ENCODE data around the gene CYB561D2. TPM values are rescaled to one million over a fixed set of nuclear protein-coding genes. Genes with fewer than 3 reads are reported as not detected.

CYB561D2 gene
- total and polyA plus RNA-seq, 2 donors (not counting 1 experiment from before 2014, with no cell fraction given): 39.5 to 78.9 TPM

GRCh38 chr3:50355829-50356552 is 5.3 kb downstream of the CYB561D2 start:
- H3K27me3 ChIP-seq (replicated peaks in 1 of 4; ENCODE audit: control extremely low read depth in 1 of 4, control insufficient read depth in 3 of 4, insufficient read depth in 4 of 4, low read length in 3 of 4): no peaks in the 10 kb centered on the region
- no peaks in the 10 kb centered on the region for H3K27me3 Mint-ChIP-seq
- H3K4me1 Mint-ChIP-seq: peaks cover 60% of the 10 kb centered on the region
- H3K36me3 ChIP-seq (replicated peaks in 1 of 2; ENCODE audit: control extremely low read depth in 1 of 2, control insufficient read depth in 1 of 2, extremely low read depth in 1 of 2, insufficient read depth in 2 of 2, low read length in 1 of 2): peaks cover 5 to 47% of the 10 kb centered on the region in 2 experiments
- peak overlapping the region; percentile 94 for H3K4me2 ChIP-seq (replicated peaks; ENCODE audit: low read depth, low read length, poor library complexity, severe bottlenecking)
- ATAC-seq (ENCODE audit: low read depth) (no peak), DNase-seq (no peak)
- ChIA-PET CTCF (interaction anchor here (1.0 to 5.2 kb wide), 2 partner anchors 8 to 18 kb away, joined by 3 to 27 read pairs; no protein-coding TSS in a partner anchor), POLR2A (no interaction called here)
- peaks cover 76% of the 10 kb centered on the region for H4K20me1 ChIP-seq (ENCODE audit: control insufficient read depth, insufficient read depth, low read length, poor library complexity, severe bottlenecking)
- no peak overlapping the region for H2AFZ ChIP-seq (ENCODE audit: insufficient read depth, low read depth, low read length, poor library complexity, severe bottlenecking)
- intact Hi-C loops (cut with micrococcal nuclease): no loop called here
- no peak overlapping the region for H3K27ac Mint-ChIP-seq
- no peak overlapping the region for H3K27ac ChIP-seq (ENCODE audit: low read length in 2 of 2)
- no peak overlapping the region for H3K4me3 ChIP-seq (ENCODE audit: control extremely low read depth in 1 of 5, extremely low read depth in 1 of 5, insufficient read depth in 1 of 5, low read depth in 2 of 5, low read length in 4 of 5)
- peaks cover 36 to 46% of the 10 kb centered on the region in 2 donors for H3K4me1 ChIP-seq (ENCODE audit: control insufficient read depth in 2 of 2, insufficient read depth in 2 of 2, low read length in 2 of 2)
- H3K9ac ChIP-seq (ENCODE audit: low read length): no peak overlapping the region
- H3K79me2 ChIP-seq (ENCODE audit: control insufficient read depth, insufficient read depth, low read length): peaks cover 67% of the 10 kb centered on the region
- WGBS (ENCODE audit: insufficient coverage): 89% methylated on average over 4 of the region's 5 CpGs
- TF ChIP-seq EZH2 (IDR thresholded peaks at IDR 0.05; ENCODE audit: borderline replicate concordance, insufficient read depth, low read depth, low read length, poor library complexity, severe bottlenecking) (no peak), CTCF (IDR thresholded peaks at IDR 0.05) (no peak)
- peak overlapping the region; percentile 13 for H3K4me3 Mint-ChIP-seq
- no peaks in the 10 kb centered on the region for H3K9me3 Mint-ChIP-seq (ENCODE audit: insufficient read depth)
- no peaks in the 10 kb centered on the region for H3K9me3 ChIP-seq (ENCODE audit: control extremely low read depth in 1 of 3, control insufficient read depth in 2 of 3, insufficient read depth in 1 of 3, low read length in 2 of 3)

DNA sequence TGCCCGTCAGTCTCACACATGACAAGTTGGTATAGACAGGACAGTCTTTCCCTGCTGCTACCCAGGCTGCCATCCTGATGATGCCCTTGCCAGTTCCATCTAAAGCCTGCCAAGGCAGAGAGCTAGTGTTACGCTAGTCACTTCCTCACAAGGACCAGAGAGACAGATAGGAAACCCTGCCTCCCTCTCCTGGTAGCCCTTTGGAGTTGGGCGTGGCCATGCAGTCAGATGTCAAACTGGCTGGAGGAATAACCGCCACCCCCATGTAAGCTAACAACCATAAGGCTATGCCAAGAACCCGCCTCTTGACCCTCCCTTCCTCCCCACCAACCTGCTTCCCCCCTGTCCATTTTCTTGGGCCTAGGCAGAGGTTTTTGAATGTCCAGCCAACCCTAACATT is 5.9 kb downstream of the CYB561D2 start:
- Histone ChIP-seq H3K27ac (ENCODE audit: low read length in 2 of 2) (peak overlapping the region in 1 of 2 donors; percentile 2), H3K27me3 (replicated peaks in 1 of 4; ENCODE audit: control extremely low read depth in 1 of 4, control insufficient read depth in 3 of 4, insufficient read depth in 4 of 4, low read length in 3 of 4) (no peaks in the 10 kb centered on the region), H3K36me3 (replicated peaks in 1 of 2; ENCODE audit: control extremely low read depth in 1 of 2, control insufficient read depth in 1 of 2, extremely low read depth in 1 of 2, insufficient read depth in 2 of 2, low read length in 1 of 2) (peaks cover 5 to 47% of the 10 kb centered on the region in 2 experiments), H3K79me2 (ENCODE audit: control insufficient read depth, insufficient read depth, low read length) (peaks cover 61% of the 10 kb centered on the region), H2AFZ (ENCODE audit: insufficient read depth, low read depth, low read length, poor library complexity, severe bottlenecking) (no peak overlapping the region), H4K20me1 (ENCODE audit: control insufficient read depth, insufficient read depth, low read length, poor library complexity, severe bottlenecking) (peaks cover 70% of the 10 kb centered on the region), H3K9ac (ENCODE audit: low read length) (no peak overlapping the region), H3K4me3 (ENCODE audit: control extremely low read depth in 1 of 5, extremely low read depth in 1 of 5, insufficient read depth in 1 of 5, low read depth in 2 of 5, low read length in 4 of 5) (no peak overlapping the region), H3K4me2 (replicated peaks; ENCODE audit: low read depth, low read length, poor library complexity, severe bottlenecking) (peak overlapping the region; percentile 94), H3K4me1 (ENCODE audit: control insufficient read depth in 2 of 2, insufficient read depth in 2 of 2, low read length in 2 of 2) (peaks cover 30 to 41% of the 10 kb centered on the region in 2 donors), H3K9me3 (ENCODE audit: control extremely low read depth in 1 of 3, control insufficient read depth in 2 of 3, insufficient read depth in 1 of 3, low read length in 2 of 3) (no peaks in the 10 kb centered on the region)
- ATAC-seq (ENCODE audit: low read depth) (no peak), DNase-seq (no peak)
- 94% methylated on average over 5 of the region's 5 CpGs for WGBS (ENCODE audit: insufficient coverage)
- POLR2A ChIA-PET: interaction anchor here (1.2 kb wide), 1 partner anchor 9 kb away, joined by 3 read pairs; no protein-coding TSS in a partner anchor
- peak overlapping the region; percentile 99 for H3K4me3 Mint-ChIP-seq
- CTCF ChIA-PET: interaction anchor here (5.2 kb wide), 1 partner anchor 9 kb away, joined by 27 read pairs; no protein-coding TSS in a partner anchor
- H3K9me3 Mint-ChIP-seq (ENCODE audit: insufficient read depth): no peaks in the 10 kb centered on the region
- H3K4me1 Mint-ChIP-seq: peaks cover 54% of the 10 kb centered on the region
- no peak overlapping the region for H3K27ac Mint-ChIP-seq
- TF ChIP-seq CTCF (IDR thresholded peaks at IDR 0.05): no peak
- no peak for TF ChIP-seq EZH2 (IDR thresholded peaks at IDR 0.05; ENCODE audit: borderline replicate concordance, insufficient read depth, low read depth, low read length, poor library complexity, severe bottlenecking)
- H3K27me3 Mint-ChIP-seq: no peaks in the 10 kb centered on the region
- intact Hi-C loops (cut with micrococcal nuclease): no loop called here

All from B cell (primary cell).